PC-3 (cell line): ENCODE data around the gene PLXNA2. TPM values are rescaled to one million over a fixed set of nuclear protein-coding genes. Genes with fewer than 3 reads are reported as not detected.

ENCODE experiments used
- ATAC-seq: fragments of 200-7000 bp; cut with Tn5 transposase; 2 replicates; pipeline ENCODE4 v1.9.1; 2020; ENCODE audit warnings: mild to moderate bottlenecking, moderate library complexity
- BruUV-seq: library from RNA; stranded (reverse); fragments of 400-500 nt; replicated peaks from 2 replicates; lab custom pipeline; 2021; lab: Mats Ljungman, UMichigan
- CTCF ChIA-PET: fragments of 300-600 bp; sonication (Branson Sonifier 250); formaldehyde crosslinking; loops from one replicate; lab custom pipeline; 2022; ENCODE audit warnings: antibody characterized with exemption; lab: Charles Lee
- POLR2A ChIA-PET: fragments of 300-600 bp; sonication (Branson Sonifier 250); formaldehyde crosslinking; loops from one replicate; lab custom pipeline; 2022; ENCODE audit warnings: antibody characterized with exemption; ENCODE audit not compliant: unreplicated experiment; lab: Charles Lee
- DNase-seq: peaks from one replicate; pipeline ENCODE4 v3.0.0-alpha.2; 2015
- H2AFZ ChIP-seq: fragments of 300-600 bp; sonication (generic); 2 replicates; pipeline ENCODE4 v1.6.0; 2016; ENCODE audit warnings: antibody characterized with exemption, low read length
- H3F3A ChIP-seq: fragments of 300-600 bp; sonication (generic); one replicate; pipeline ENCODE4 v1.6.0; 2017; ENCODE audit warnings: antibody characterized with exemption, low read length, control low read depth, mild to moderate bottlenecking; ENCODE audit not compliant: unreplicated experiment
- H3K27ac ChIP-seq: fragments of 300-600 bp; sonication (generic); 2 replicates; pipeline ENCODE4 v1.5.1; 2016; ENCODE audit warnings: mild to moderate bottlenecking, low read length
- H3K27me3 ChIP-seq: fragments of 300-600 bp; sonication (generic); 2 replicates; pipeline ENCODE4 v1.6.1; 2016; ENCODE audit warnings: low read length, mixed read lengths
- H3K36me3 ChIP-seq: fragments of 300-600 bp; sonication (generic); 2 replicates; pipeline ENCODE4 v1.6.1; 2016; ENCODE audit warnings: low read depth, mixed run types, low read length, mixed read lengths
- H3K4me1 ChIP-seq: fragments of 300-600 bp; sonication (generic); 2 replicates; pipeline ENCODE4 v1.5.1; 2016; ENCODE audit warnings: low read length; ENCODE audit not compliant: insufficient read depth
- H3K4me2 ChIP-seq: fragments of 300-600 bp; sonication (generic); 2 replicates; pipeline ENCODE4 v1.6.0; 2016; ENCODE audit warnings: low read length
- H3K4me3 ChIP-seq: fragments of 300-600 bp; sonication (generic); 2 replicates; pipeline ENCODE4 v1.5.1; 2016; ENCODE audit warnings: mild to moderate bottlenecking, low read length, mixed read lengths
- H3K79me2 ChIP-seq: fragments of 300-600 bp; sonication (generic); 2 replicates; pipeline ENCODE4 v1.6.1; 2017; ENCODE audit warnings: low read length, mixed read lengths
- H3K9ac ChIP-seq: fragments of 300-600 bp; sonication (generic); 2 replicates; pipeline ENCODE4 v1.6.0; 2016; ENCODE audit warnings: mild to moderate bottlenecking, low read length
- H3K9me2 ChIP-seq: fragments of 300-600 bp; sonication (generic); replicated peaks from 2 replicates; pipeline ENCODE4 v1.6.1; 2016; ENCODE audit warnings: mixed run types, low read length, mixed read lengths
- H3K9me3 ChIP-seq: fragments of 300-600 bp; sonication (generic); 2 replicates; pipeline ENCODE4 v1.6.1; 2016; ENCODE audit warnings: low read length, mixed read lengths
- H4K20me1 ChIP-seq: fragments of 300-600 bp; sonication (generic); 2 replicates; pipeline ENCODE4 v1.6.1; 2016; ENCODE audit warnings: low read length, mixed read lengths
- CTCF ChIP-seq: fragments of 300-600 bp; sonication (generic); conservative IDR thresholded peaks from 2 replicates; pipeline ENCODE4 v1.5.1; 2017; ENCODE audit warnings: antibody characterized with exemption, low read depth, mild to moderate bottlenecking, low read length
- EZH2 ChIP-seq: fragments of 300-600 bp; sonication (generic); IDR thresholded peaks from one replicate; pipeline ENCODE4 v1.6.1; 2017; ENCODE audit warnings: antibody characterized with exemption, mild to moderate bottlenecking, low read length; ENCODE audit not compliant: unreplicated experiment
- EZH2phosphoT487 ChIP-seq: fragments of 300-600 bp; sonication (generic); IDR thresholded peaks from 2 replicates; pipeline ENCODE4 v1.6.1; 2018; ENCODE audit warnings: mild to moderate bottlenecking, antibody characterized with exemption, low read length, borderline replicate concordance
- intact Hi-C: fragments of 100-400 bp; cut with micrococcal nuclease; formaldehyde crosslinking; loops from 2 replicates; pipeline ENCODE4 v1.9.0; 2023
- total RNA-seq: library from RNA; depleted of rRNA; stranded (reverse); fragments of >200 nt; gene quantifications from 2 replicates; pipeline ENCODE4 v1.2.3, GENCODE V29; 2014

PLXNA2 gene
- total RNA-seq, 1 experiment from 2014 or later: 16.2 TPM

GRCh38 chr1:208034135-208034534 is 210.0 kb downstream of the PLXNA2 start:
- intact Hi-C loops: no loop called here
- ATAC-seq: no peak
- H3K4me1 ChIP-seq: no peaks in the 10 kb centered on the region
- H3K27me3 ChIP-seq: no peaks in the 10 kb centered on the region
- no peaks in the 10 kb centered on the region for H3K9me3 ChIP-seq
- no peak for TF ChIP-seq EZH2
- no peak for TF ChIP-seq EZH2phosphoT487
- no peak for TF ChIP-seq CTCF
- H4K20me1 ChIP-seq: no peaks in the 10 kb centered on the region
- no peak overlapping the region for H3K27ac ChIP-seq
- H3K36me3 ChIP-seq: no peaks in the 10 kb centered on the region; the same call in 1 of the 2 replicates
- H3K4me3 ChIP-seq: no peak overlapping the region
- H3K9ac ChIP-seq: no peak overlapping the region
- H3K4me2 ChIP-seq: no peak overlapping the region
- no peak overlapping the region for H2AFZ ChIP-seq
- no peaks in the 10 kb centered on the region for H3F3A ChIP-seq
- DNase-seq: no peak
- BruUV-seq: no TSS peak
- no peaks in the 10 kb centered on the region for H3K79me2 ChIP-seq
- ChIA-PET CTCF (no interaction called here), POLR2A (no interaction called here)
- no peaks in the 10 kb centered on the region for H3K9me2 ChIP-seq

GRCh38 chr1:208033236-208033635 is 210.9 kb downstream of the PLXNA2 start:
- Histone ChIP-seq H3K36me3 (0 out of 2 replicates have a peak, but pooled peaks cover 3% of the 10 kb centered on the region), H2AFZ (no peak overlapping the region), H3K27me3 (no peaks in the 10 kb centered on the region), H3K27ac (no peak overlapping the region), H3K9ac (no peak overlapping the region), H3K4me1 (no peaks in the 10 kb centered on the region), H3F3A (no peaks in the 10 kb centered on the region), H3K4me3 (no peak overlapping the region), H3K4me2 (no peak overlapping the region), H3K9me2 (no peaks in the 10 kb centered on the region), H4K20me1 (no peaks in the 10 kb centered on the region), H3K79me2 (no peaks in the 10 kb centered on the region), H3K9me3 (no peaks in the 10 kb centered on the region)
- BruUV-seq: no TSS peak
- ATAC-seq: no peak
- DNase-seq: no peak
- POLR2A ChIA-PET: no interaction called here
- TF ChIP-seq EZH2: no peak
- TF ChIP-seq CTCF: no peak
- no peak for TF ChIP-seq EZH2phosphoT487
- intact Hi-C loops: no loop called here
- CTCF ChIA-PET: no interaction called here

- BruUV-seq: no TSS peak
- Histone ChIP-seq H3K36me3 (0 out of 2 replicates have a peak, but pooled peaks cover 3% of the 10 kb centered on the region), H3K27me3 (no peaks in the 10 kb centered on the region), H3K4me3 (no peak overlapping the region), H3K9ac (no peak overlapping the region), H3K4me2 (no peak overlapping the region), H3K27ac (no peak overlapping the region), H2AFZ (no peak overlapping the region), H3F3A (no peaks in the 10 kb centered on the region), H3K79me2 (no peaks in the 10 kb centered on the region), H3K9me2 (no peaks in the 10 kb centered on the region), H3K9me3 (no peaks in the 10 kb centered on the region), H3K4me1 (no peaks in the 10 kb centered on the region), H4K20me1 (no peaks in the 10 kb centered on the region)
- TF ChIP-seq EZH2 (no peak), CTCF (no peak), EZH2phosphoT487 (no peak)
- ChIA-PET POLR2A (no interaction called here), CTCF (interaction anchor here (1.0 kb wide), 1 partner anchor 10 kb away, joined by 10 read pairs; no protein-coding TSS in a partner anchor)
- intact Hi-C loops: no loop called here
- ATAC-seq (no peak), DNase-seq (no peak)
Observed at GRCh38 chr1:208031932-208032320, 212.3 kb downstream of the PLXNA2 start.
